Measurements from ENCODE around the gene RMND1. TPM values are rescaled to one million over a fixed set of nuclear protein-coding genes. Genes with fewer than 3 reads are reported as not detected.

Gene RMND1
- total and polyA plus RNA-seq, 2 of the 13 experiments (the other 11 are each of a cell fraction or from before 2014, with no cell fraction given): 34.0 to 72.5 TPM

DNA sequence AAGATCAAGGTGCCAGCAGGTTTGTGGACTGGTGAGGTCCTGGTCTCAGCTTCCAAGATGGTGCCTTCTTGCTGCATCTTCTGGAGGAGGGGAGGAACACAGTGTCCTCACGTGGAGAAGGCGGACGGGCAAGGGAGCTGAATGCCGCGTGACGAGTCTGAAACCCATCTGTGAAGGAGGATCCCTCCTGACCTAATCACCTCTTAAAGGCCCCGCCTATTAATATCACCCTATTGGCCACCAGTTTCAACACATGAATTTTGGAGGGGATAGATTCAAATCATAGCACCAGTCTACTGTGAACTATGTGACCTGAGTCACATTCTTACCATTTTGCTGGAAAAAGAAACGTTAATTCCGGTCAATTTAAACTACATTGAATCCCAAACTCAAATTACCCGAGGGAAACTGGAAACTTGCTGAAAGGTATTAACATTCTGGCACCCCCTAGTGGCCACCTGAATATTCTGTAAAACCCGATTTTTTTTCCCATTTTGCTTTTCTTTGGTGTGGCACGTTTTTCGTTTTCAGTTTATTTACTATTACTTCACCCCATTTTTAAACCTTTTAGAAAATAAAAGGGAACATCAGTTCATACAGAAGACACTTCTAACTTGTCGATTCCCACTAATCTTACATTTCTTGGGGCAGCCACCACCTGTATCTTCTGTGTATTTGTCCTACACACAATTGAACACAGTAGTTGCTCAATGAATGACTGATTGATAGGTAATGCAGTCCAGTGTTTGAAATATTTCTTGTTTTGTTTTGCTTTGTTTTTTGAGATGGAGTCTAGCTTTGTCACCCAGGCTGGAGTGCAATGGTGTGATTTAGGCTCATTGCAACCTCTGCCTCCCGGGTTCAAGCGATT lies 24.0 kb upstream of the RMND1 start (continued):
- TF ChIP-seq, protein P1, sequence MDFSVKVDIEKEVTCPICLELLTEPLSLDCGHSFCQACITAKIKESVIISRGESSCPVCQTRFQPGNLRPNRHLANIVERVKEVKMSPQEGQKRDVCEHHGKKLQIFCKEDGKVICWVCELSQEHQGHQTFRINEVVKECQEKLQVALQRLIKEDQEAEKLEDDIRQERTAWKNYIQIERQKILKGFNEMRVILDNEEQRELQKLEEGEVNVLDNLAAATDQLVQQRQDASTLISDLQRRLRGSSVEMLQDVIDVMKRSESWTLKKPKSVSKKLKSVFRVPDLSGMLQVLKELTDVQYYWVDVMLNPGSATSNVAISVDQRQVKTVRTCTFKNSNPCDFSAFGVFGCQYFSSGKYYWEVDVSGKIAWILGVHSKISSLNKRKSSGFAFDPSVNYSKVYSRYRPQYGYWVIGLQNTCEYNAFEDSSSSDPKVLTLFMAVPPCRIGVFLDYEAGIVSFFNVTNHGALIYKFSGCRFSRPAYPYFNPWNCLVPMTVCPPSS (IDR thresholded peaks at IDR 0.05): no peak
- TF ChIP-seq, protein P2, sequence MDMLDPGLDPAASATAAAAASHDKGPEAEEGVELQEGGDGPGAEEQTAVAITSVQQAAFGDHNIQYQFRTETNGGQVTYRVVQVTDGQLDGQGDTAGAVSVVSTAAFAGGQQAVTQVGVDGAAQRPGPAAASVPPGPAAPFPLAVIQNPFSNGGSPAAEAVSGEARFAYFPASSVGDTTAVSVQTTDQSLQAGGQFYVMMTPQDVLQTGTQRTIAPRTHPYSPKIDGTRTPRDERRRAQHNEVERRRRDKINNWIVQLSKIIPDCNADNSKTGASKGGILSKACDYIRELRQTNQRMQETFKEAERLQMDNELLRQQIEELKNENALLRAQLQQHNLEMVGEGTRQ (IDR thresholded peaks at IDR 0.05; ENCODE audit: low read depth, low read length): no peak
- TF ChIP-seq, protein P2 (CRISPR knock-in tag; IDR thresholded peaks at IDR 0.05; ENCODE audit: borderline replicate concordance): no peak
- TF ChIP-seq ZNF747 (CRISPR knock-in tag; IDR thresholded peaks at IDR 0.05; ENCODE audit: borderline replicate concordance): no peak
- peak; percentile 41 for TF ChIP-seq ASH2L (IDR thresholded peaks at IDR 0.05; ENCODE audit: insufficient read length, low read depth, low read length)
- TF ChIP-seq, protein P3, sequence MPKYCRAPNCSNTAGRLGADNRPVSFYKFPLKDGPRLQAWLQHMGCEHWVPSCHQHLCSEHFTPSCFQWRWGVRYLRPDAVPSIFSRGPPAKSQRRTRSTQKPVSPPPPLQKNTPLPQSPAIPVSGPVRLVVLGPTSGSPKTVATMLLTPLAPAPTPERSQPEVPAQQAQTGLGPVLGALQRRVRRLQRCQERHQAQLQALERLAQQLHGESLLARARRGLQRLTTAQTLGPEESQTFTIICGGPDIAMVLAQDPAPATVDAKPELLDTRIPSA (CRISPR knock-in tag; IDR thresholded peaks at IDR 0.05; ENCODE audit: borderline replicate concordance): no peak
- TF ChIP-seq ZNF749 (CRISPR knock-in tag; IDR thresholded peaks at IDR 0.05; ENCODE audit: borderline replicate concordance): no peak
- no peak for TF ChIP-seq ZNF782 (CRISPR knock-in tag; IDR thresholded peaks at IDR 0.05; ENCODE audit: borderline replicate concordance)
- TF ChIP-seq KLF16 (CRISPR knock-in tag; IDR thresholded peaks at IDR 0.05): peak in 1 of 2 experiments; percentile 37; a peak in 1 of 4 replicates
- no peak for TF ChIP-seq ZNF282 (IDR thresholded peaks at IDR 0.05; ENCODE audit: partially characterized antibody)
- TF ChIP-seq, protein P4, sequence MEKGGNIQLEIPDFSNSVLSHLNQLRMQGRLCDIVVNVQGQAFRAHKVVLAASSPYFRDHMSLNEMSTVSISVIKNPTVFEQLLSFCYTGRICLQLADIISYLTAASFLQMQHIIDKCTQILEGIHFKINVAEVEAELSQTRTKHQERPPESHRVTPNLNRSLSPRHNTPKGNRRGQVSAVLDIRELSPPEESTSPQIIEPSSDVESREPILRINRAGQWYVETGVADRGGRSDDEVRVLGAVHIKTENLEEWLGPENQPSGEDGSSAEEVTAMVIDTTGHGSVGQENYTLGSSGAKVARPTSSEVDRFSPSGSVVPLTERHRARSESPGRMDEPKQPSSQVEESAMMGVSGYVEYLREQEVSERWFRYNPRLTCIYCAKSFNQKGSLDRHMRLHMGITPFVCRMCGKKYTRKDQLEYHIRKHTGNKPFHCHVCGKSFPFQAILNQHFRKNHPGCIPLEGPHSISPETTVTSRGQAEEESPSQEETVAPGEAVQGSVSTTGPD (CRISPR knock-in tag; IDR thresholded peaks at IDR 0.05): no peak
- TF ChIP-seq, protein P5, sequence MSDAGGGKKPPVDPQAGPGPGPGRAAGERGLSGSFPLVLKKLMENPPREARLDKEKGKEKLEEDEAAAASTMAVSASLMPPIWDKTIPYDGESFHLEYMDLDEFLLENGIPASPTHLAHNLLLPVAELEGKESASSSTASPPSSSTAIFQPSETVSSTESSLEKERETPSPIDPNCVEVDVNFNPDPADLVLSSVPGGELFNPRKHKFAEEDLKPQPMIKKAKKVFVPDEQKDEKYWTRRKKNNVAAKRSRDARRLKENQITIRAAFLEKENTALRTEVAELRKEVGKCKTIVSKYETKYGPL (CRISPR knock-in tag; IDR thresholded peaks at IDR 0.05): no peak
- TF ChIP-seq ELF4 (CRISPR knock-in tag; IDR thresholded peaks at IDR 0.05; ENCODE audit: borderline replicate concordance): no peak
- no peak for TF ChIP-seq KAT7 (CRISPR knock-in tag; IDR thresholded peaks at IDR 0.05; ENCODE audit: borderline replicate concordance)
- TF ChIP-seq ZNF225 (CRISPR knock-in tag; IDR thresholded peaks at IDR 0.05): no peak
- TF ChIP-seq, protein P6, sequence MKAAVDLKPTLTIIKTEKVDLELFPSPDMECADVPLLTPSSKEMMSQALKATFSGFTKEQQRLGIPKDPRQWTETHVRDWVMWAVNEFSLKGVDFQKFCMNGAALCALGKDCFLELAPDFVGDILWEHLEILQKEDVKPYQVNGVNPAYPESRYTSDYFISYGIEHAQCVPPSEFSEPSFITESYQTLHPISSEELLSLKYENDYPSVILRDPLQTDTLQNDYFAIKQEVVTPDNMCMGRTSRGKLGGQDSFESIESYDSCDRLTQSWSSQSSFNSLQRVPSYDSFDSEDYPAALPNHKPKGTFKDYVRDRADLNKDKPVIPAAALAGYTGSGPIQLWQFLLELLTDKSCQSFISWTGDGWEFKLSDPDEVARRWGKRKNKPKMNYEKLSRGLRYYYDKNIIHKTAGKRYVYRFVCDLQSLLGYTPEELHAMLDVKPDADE (CRISPR knock-in tag; IDR thresholded peaks at IDR 0.05): no peak
- TF ChIP-seq STAG1 (CRISPR knock-in tag; IDR thresholded peaks at IDR 0.05): peak; percentile 76
- no peak for TF ChIP-seq MBNL3 (CRISPR knock-in tag; conservative IDR thresholded peaks at IDR 0.05)
- TF ChIP-seq PHF5A (CRISPR knock-in tag; IDR thresholded peaks at IDR 0.05; ENCODE audit: low read depth, unreplicated experiment): no peak
- no peak for TF ChIP-seq TAF15 (IDR thresholded peaks at IDR 0.05; ENCODE audit: low read depth, low read length, poor library complexity, severe bottlenecking)
- TF ChIP-seq BCL6 (CRISPR knock-in tag; IDR thresholded peaks at IDR 0.05): no peak

Measured in HepG2 (cell line).